GM20431 (cell line): ENCODE data around the gene ALDOA.

Source experiments
- in situ Hi-C: fragments of 300-500 bp; cut with MseI, MboI; formaldehyde crosslinking; loops from one replicate; pipeline ENCODE4 v1.15.0; 2020; ENCODE audit warnings: low sequenced_read_pairs; ENCODE audit not compliant: unreplicated experiment

Gene ALDOA

GRCh38 chr16:30087181-30087898, 21.8 kb downstream of the ALDOA start:
- in situ Hi-C loops, result no loop called here

DNA sequence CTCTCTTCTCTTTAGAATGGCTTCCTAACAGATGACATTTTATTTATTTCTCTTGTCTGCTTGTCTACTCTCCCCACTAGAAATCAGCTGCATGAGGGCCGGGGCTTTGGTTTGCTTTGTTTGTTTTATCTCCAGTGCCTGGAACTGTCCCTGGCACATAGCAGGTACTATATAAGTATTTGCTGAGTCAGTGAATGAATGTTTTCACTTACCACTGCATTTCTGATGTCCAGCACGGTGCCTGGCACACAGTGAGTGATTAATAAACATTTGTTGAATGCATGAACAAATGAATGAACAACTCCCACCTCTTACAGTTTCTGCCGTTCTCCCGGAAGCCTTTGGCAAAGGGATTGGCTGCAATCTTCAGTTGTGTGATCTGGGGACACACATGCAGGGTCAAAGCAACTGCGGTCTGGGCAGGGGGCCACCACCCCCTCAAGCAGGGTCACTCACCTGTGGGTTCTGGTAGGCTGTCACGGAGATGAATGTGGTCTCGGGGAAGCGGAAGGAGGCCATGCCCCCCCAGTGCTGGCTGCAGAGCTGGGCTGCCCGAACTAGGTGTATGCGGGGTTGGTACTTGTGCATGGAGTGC, 22.8 kb downstream of the ALDOA start:
- in situ Hi-C loops, result no loop called here

DNA sequence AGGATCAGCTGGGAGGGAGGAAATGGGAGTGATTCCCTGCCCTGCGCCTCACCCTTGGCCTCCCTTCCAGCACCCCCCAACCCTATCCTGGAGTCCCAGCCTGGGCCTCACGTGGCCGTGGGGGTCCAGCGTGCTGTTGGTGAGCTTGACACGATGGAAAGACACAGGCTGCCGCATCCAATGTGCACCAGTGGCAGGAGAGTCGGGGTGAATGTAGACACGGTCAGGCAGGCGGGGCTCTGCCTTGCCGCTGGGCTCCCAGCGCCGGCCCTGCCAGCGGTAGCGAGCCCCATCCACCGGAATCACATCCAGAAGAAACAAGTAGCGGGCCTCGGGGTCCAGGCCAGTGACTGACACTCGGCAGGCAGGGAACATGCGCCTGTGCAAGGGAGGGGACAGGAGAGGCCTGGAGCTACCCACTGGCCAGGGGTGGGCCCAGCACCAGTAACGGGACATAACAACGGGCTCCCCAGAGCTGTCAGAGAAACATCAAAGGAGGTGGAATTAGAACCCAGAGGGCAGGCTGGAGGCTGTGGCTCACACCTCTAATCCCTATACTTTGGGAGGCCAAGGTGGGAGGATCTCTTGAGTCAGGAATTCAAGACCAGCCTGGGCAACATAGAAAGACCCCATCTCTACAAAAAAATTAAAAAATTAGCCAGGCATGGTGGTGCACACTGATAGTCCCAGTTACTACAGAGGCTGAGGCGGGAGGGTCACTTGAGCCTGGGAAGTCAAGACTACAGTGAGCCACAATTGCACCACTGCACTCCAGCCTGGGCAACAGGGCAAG, 23.5 kb downstream of the ALDOA start:
- in situ Hi-C loops, result no loop called here

DNA sequence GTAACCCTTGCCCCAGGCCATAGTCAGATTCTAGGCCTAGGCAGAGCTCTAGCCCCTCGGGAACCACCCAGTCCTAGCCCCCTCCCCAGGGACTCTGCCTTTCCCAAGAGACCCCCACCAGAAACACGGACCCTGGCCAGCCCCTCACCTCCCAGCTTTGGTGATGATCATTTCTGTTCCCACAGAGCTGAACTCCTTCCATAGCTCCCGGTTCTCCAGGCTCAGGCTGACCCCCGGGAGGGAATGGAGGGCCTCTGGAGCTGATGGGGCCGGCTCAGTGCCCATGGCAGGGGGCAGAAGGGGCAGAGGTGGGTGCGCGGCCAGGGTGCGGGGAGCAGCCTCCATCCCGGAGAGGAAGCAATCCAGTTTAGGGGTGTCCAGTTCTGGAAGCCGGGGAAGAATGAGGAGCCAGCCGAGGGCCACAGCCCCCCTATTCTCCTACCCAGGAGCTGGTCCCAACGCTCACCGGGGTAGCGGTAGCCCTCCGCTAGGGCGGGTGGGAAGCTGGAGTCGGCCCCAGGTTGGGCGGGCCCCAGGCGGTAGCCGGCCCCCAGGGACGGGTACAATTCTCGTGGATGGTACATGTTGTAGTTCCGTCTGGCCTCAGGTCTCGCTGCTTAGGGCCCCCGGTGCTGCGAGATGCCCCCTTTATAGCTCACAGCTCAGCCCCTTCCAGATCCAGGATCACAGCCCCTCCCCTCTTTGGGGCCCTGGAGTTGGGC, 25.2 kb downstream of the ALDOA start:
- in situ Hi-C loops, result no loop called here

- in situ Hi-C loops, result no loop called here
Measured at GRCh38 chr16:30091474-30092372, 26.2 kb downstream of the ALDOA start, which contains the start of gene TBX6. Gene TBX6 (minus strand): TSS chr16:30091924. CDS start chr16:30091193, 731 bp downstream.

DNA sequence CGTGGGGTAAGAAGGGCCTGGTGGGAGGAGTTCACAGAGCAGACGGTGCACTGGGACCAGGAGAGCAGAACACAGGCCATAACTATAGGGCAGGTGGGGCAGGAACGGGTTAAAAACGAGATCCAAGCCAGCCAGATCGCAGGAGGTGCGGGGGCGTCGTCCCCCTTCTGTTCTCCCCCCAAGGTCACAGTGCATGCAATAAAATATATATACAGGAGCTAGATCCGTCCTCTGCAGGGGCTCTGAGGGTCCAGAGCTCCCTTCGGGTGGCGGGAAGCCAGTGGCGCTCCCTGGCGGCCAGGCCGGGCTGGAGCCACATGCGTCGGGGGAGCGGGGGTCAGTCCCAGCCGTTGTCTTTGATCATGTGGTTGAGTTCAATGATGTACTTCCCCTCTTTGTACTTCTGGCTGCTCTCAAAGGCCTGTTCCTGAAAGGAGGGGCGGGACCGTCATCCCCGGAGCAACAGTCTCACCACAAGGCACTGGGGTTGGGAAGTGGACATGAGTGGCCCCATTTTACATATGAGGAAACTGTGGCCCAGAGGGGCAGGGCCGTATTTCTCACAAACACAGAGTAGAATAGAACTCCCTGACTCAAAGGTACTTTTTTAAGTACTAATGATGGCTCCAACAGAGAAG, 26.9 kb downstream of the ALDOA start:
- in situ Hi-C loops, result no loop called here

- in situ Hi-C loops, result no loop called here
Measured at GRCh38 chr16:30094541-30095165, 29.1 kb downstream of the ALDOA start.

GRCh38 chr16:30095166-30096078, 29.9 kb downstream of the ALDOA start:
- in situ Hi-C loops, result no loop called here

DNA sequence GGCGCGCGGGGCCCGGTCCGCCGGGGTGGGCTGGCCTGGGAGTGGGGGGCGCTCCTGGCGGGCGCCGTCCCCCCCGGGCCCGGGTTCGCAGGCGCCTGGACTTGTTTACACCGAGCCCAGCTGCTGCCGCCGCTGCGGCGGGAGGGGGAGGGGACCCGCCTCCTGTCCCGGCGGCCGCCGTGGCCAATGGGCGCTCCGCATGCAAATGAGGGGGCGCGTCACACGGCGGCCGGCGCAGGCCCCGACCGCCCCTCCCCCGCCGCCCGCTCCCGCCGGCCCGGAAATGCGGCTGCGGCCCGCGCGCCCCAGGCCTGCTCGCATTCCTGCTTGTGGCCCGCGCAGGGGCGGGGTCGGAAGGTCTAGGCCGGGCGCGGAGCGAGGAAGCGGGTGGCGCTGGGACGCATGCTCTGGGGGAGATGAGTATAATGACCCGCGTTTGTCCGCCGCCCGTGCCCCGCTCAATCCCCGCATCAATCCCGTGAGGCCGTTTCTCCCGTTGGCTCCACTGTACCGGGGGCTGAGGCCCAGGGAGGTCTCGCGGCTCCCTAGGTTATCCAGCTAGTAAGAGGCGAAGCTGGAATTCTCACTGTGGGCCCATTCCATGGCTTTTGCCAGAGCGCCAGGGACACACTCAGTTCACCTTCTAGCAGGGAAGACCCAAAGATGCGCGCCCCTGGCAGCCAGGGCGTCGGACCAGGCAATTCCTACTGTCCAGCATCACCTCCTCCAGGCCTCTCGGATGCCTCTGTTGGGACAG, 30.7 kb downstream of the ALDOA start, which contains the start of gene YPEL3:
TSS of gene YPEL3 (minus strand) at position 109 of the 757 bp plus-strand sequence. CDS start 731 bp downstream, outside the sequence.
- in situ Hi-C loops, result no loop called here

- in situ Hi-C loops, result no loop called here
Measured at GRCh38 chr16:30096862-30097563, 31.5 kb downstream of the ALDOA start.

DNA sequence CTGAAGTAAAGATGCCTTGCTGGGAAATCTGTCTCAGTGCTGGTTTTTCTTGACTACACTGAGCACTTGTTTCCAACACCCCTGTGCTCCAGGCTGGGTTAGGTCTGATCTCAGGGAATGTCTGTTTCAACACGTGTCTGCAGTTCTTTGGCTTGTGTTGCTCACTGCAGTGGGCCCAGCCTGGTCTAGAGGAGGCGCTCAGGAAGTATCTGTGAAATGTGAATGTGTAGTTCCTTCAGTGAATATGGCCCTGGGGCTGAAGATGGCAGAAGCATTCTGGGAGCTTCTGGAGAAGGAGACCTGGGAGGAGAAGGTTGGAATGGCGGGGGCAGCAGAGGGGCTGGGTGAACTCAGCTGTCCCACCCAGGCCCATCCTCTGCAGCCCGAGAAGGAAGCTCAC, 38.5 kb downstream of the ALDOA start:
- in situ Hi-C loops, result loop anchor here (25.0 kb wide), 1 partner anchor 258 kb away; the partner anchor contains the start of genes CD2BP2, MYL11 and TBC1D10B

GRCh38 chr16:30104492-30104891, 38.9 kb downstream of the ALDOA start:
- in situ Hi-C loops, result loop anchor here (25.0 kb wide), 1 partner anchor 258 kb away; the partner anchor contains the start of genes CD2BP2, MYL11 and TBC1D10B

DNA sequence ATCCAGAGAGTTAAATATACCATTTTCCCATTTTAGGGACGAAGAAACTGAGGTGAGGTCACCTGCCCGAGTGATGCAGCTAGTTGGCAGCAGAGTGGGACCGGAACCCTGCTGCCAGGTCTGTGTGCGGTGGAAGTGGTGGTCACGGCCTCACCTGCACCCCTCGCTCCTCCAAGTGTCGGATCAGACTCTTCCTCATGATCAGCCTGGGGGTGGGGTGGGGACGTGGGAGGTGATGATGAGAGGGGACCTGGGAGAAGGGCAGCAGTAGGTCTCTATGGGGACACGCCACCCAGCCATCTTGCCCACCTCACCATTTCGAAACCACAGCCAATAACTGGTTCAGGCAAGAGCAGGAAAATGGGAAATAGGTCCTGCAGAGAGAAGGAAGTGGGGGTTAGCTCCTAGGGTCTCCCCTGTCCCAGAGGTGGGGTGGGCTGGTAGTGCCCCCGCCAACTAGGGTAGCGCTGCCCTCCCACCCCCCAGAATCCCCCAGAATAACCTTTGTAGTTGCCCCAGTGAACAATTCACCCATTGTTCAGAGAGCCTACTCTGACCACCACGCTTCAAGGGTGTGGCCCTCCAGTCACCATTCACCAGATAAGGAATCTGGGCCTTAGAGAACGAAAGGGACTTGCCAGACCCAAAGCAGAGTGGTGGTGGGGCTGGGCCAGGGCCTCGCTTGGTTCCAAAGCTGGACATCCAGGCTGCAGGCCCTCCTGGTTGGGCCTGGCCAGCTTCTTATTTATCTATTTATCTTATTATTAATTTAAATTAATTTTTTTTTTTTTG, 42.7 kb downstream of the ALDOA start:
- in situ Hi-C loops, result loop anchor here (25.0 kb wide), 1 partner anchor 254 kb away; the partner anchor contains the start of genes CD2BP2, MYL11 and TBC1D10B

- in situ Hi-C loops, result loop anchor here (25.0 kb wide), 1 partner anchor 252 kb away; the partner anchor contains the start of genes CD2BP2, MYL11 and TBC1D10B
Measured at GRCh38 chr16:30110661-30111060, 45.1 kb downstream of the ALDOA start.
